IMR-90 (cell line): ENCODE measurements around the gene TCERG1L.

Source experiments
- BHLHE40 ChIP-seq: fragments of 150-350 bp; IDR thresholded peaks from 2 replicates; pipeline ENCODE4 v1.6.1; 2016; ENCODE audit warnings: mild to moderate bottlenecking, low read depth, low read length
- CEBPB ChIP-seq: IDR thresholded peaks from 2 replicates; pipeline ENCODE4 v1.6.1; 2012; ENCODE audit warnings: low read depth, low read length, improper control_type of control experiment
- CHD1 ChIP-seq: IDR thresholded peaks from 2 replicates; pipeline ENCODE4 v1.6.1; 2012; ENCODE audit warnings: low read depth, low read length, improper control_type of control experiment
- CTCF ChIP-seq: conservative IDR thresholded peaks from 2 replicates; pipeline ENCODE4 v1.5.1; 2012; ENCODE audit warnings: mild to moderate bottlenecking, low read depth, low read length, improper control_type of control experiment
- MAFK ChIP-seq: IDR thresholded peaks from 2 replicates; pipeline ENCODE4 v1.6.1; 2012; ENCODE audit warnings: low read depth, low read length, improper control_type of control experiment
- MAZ ChIP-seq: IDR thresholded peaks from 2 replicates; pipeline ENCODE4 v1.6.1; 2012; ENCODE audit warnings: low read depth, mild to moderate bottlenecking, low read length, improper control_type of control experiment, moderate library complexity, borderline replicate concordance
- MXI1 ChIP-seq: IDR thresholded peaks from 2 replicates; pipeline ENCODE4 v1.6.1; 2012; ENCODE audit warnings: low read depth, mild to moderate bottlenecking, low read length, moderate library complexity, borderline replicate concordance
- NFE2L2 ChIP-seq: fragments of 150-350 bp; IDR thresholded peaks from 2 replicates; pipeline ENCODE4 v1.6.1; 2016; ENCODE audit warnings: low read depth, mild to moderate bottlenecking, low read length
- POLR2A ChIP-seq: IDR thresholded peaks from 2 replicates; pipeline ENCODE4 v1.6.1; 2012; ENCODE audit warnings: mild to moderate bottlenecking, low read depth, low read length
- RAD21 ChIP-seq: IDR thresholded peaks from 2 replicates; pipeline ENCODE4 v1.6.1; 2012; ENCODE audit warnings: low read length, improper control_type of control experiment
- RFX5 ChIP-seq: IDR thresholded peaks from 2 replicates; pipeline ENCODE4 v1.8.0; 2012; ENCODE audit warnings: low read depth, mild to moderate bottlenecking, low read length, moderate library complexity
- SMC3 ChIP-seq: fragments of 150-350 bp; IDR thresholded peaks from 2 replicates; pipeline ENCODE4 v1.6.1; 2016; ENCODE audit warnings: low read depth, mild to moderate bottlenecking, antibody characterized with exemption, low read length, moderate library complexity
- TF ChIP-seq, protein P1 (sequence below): fragments of 150-350 bp; IDR thresholded peaks from 2 replicates; pipeline ENCODE4 v1.6.1; 2016; ENCODE audit warnings: low read depth, mild to moderate bottlenecking, low read length, moderate library complexity, borderline replicate concordance

GRCh38 chr10:131193923-131194322 is 117.6 kb downstream of the TCERG1L start:
- no peak for TF ChIP-seq CTCF
- no peak for TF ChIP-seq NFE2L2
- TF ChIP-seq RFX5: no peak
- no peak for TF ChIP-seq POLR2A
- no peak for TF ChIP-seq MXI1
- no peak for TF ChIP-seq BHLHE40
- no peak for TF ChIP-seq CEBPB
- no peak for TF ChIP-seq MAFK
- no peak for TF ChIP-seq MAZ
- TF ChIP-seq, protein P1, sequence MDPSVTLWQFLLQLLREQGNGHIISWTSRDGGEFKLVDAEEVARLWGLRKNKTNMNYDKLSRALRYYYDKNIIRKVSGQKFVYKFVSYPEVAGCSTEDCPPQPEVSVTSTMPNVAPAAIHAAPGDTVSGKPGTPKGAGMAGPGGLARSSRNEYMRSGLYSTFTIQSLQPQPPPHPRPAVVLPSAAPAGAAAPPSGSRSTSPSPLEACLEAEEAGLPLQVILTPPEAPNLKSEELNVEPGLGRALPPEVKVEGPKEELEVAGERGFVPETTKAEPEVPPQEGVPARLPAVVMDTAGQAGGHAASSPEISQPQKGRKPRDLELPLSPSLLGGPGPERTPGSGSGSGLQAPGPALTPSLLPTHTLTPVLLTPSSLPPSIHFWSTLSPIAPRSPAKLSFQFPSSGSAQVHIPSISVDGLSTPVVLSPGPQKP: no peak
- no peak for TF ChIP-seq CHD1
- no peak for TF ChIP-seq SMC3
- TF ChIP-seq RAD21: no peak
